Hepatocyte (in vitro differentiated cells): Measurements from ENCODE around the gene ARSI. TPM values are rescaled to one million over a fixed set of nuclear protein-coding genes. Genes with fewer than 3 reads are reported as not detected.

Experiments used
- DNase-seq: peaks from one replicate; pipeline ENCODE4 v3.0.0-alpha.2; 2016; ENCODE audit warnings: low spot score
- H2AFZ ChIP-seq: fragments of 200-600 bp; sonication (generic); 2 replicates; pipeline ENCODE4 v1.6.0; 2016; ENCODE audit warnings: antibody characterized with exemption, mild to moderate bottlenecking
- H3K27ac ChIP-seq: fragments of 200-600 bp; sonication (generic); 2 replicates; pipeline ENCODE4 v1.5.1; 2016; ENCODE audit warnings: mild to moderate bottlenecking
- H3K27me3 ChIP-seq: fragments of 200-600 bp; sonication (generic); 2 replicates; pipeline ENCODE4 v1.6.1; 2016
- H3K36me3 ChIP-seq: fragments of 200-600 bp; sonication (generic); replicated peaks from 2 replicates; pipeline ENCODE4 v1.5.1; 2016; ENCODE audit warnings: low read depth; ENCODE audit not compliant: insufficient read depth
- H3K4me1 ChIP-seq: fragments of 200-600 bp; sonication (generic); 2 replicates; pipeline ENCODE4 v1.5.1; 2016; ENCODE audit warnings: mild to moderate bottlenecking, moderate library complexity; ENCODE audit not compliant: insufficient read depth
- H3K4me2 ChIP-seq: fragments of 200-600 bp; sonication (generic); 2 replicates; pipeline ENCODE4 v1.6.0; 2016
- H3K4me3 ChIP-seq: fragments of 200-600 bp; sonication (generic); 2 replicates; pipeline ENCODE4 v1.5.1; 2016; ENCODE audit warnings: mild to moderate bottlenecking
- H3K79me2 ChIP-seq: fragments of 200-600 bp; sonication (generic); 2 replicates; pipeline ENCODE4 v1.6.0; 2017; ENCODE audit warnings: mild to moderate bottlenecking
- H3K9me2 ChIP-seq: fragments of 200-600 bp; sonication (generic); replicated peaks from 2 replicates; pipeline ENCODE4 v1.6.0; 2017; ENCODE audit warnings: mild to moderate bottlenecking; ENCODE audit not compliant: insufficient read depth
- H3K9me3 ChIP-seq: fragments of 200-600 bp; sonication (generic); 2 replicates; pipeline ENCODE4 v1.5.1; 2016; ENCODE audit warnings: low read depth, mild to moderate bottlenecking
- H4K20me1 ChIP-seq: fragments of 200-600 bp; sonication (generic); 2 replicates; pipeline ENCODE4 v1.6.0; 2016; ENCODE audit warnings: mild to moderate bottlenecking; ENCODE audit not compliant: insufficient read depth, poor library complexity, severe bottlenecking
- CTCF ChIP-seq: fragments of 200-600 bp; sonication (generic); IDR thresholded peaks from 2 replicates; pipeline ENCODE4 v1.5.1; 2016; ENCODE audit warnings: antibody characterized with exemption, mild to moderate bottlenecking; ENCODE audit not compliant: poor library complexity
- EZH2 ChIP-seq: fragments of 200-600 bp; sonication (generic); IDR thresholded peaks from 2 replicates; pipeline ENCODE4 v1.6.1; 2016; ENCODE audit warnings: antibody characterized with exemption, mild to moderate bottlenecking, borderline replicate concordance
- EZH2phosphoT487 ChIP-seq: fragments of 200-600 bp; sonication (generic); IDR thresholded peaks from one replicate; pipeline ENCODE4 v1.6.1; 2018; ENCODE audit warnings: antibody characterized with exemption, mild to moderate bottlenecking, low read depth, moderate library complexity; ENCODE audit not compliant: unreplicated experiment, severe bottlenecking
- WGBS: methylation state at CpG from one replicate; pipeline ENCODE4 v1.1.6; 2016; ENCODE audit warnings: low lambda C conversion rate; ENCODE audit errors: missing lambda C conversion rate; 5-methylcytosine and 5-hydroxymethylcytosine counted together
- polyA plus RNA-seq: library from polyadenylated mRNA; unstranded; fragments of >200 nt; fragmentation: Nextera tagmentation; extraction: Ambion mirVana; gene quantifications from 2 replicates; pipeline ENCODE4 v1.2.1, GENCODE V29; 2016
- total RNA-seq: library from RNA; depleted of rRNA; stranded (reverse); fragments of >200 nt; gene quantifications from 2 replicates; pipeline ENCODE4 v1.2.3, GENCODE V29; 2014

The ARSI gene
- total and polyA plus RNA-seq, 2 experiments from 2014 or later, result 27.1 to 27.9 TPM

GRCh38 chr5:150254363-150254762, 48.3 kb downstream of the ARSI start:
- H2AFZ ChIP-seq, result no peak overlapping the region
- H3K4me3 ChIP-seq, result no peak overlapping the region
- no peaks in the 10 kb centered on the region for H3K79me2 ChIP-seq
- no peaks in the 10 kb centered on the region for H3K9me2 ChIP-seq
- no peak overlapping the region for H3K4me2 ChIP-seq
- WGBS, result 80% methylated on average over 7 of the region's 7 CpGs
- H3K4me1 ChIP-seq, result peaks cover 7% of the 10 kb centered on the region
- H3K27ac ChIP-seq, result peak overlapping the region; percentile 19
- no peak for TF ChIP-seq CTCF
- TF ChIP-seq EZH2phosphoT487, result no peak
- TF ChIP-seq EZH2, result no peak
- H3K36me3 ChIP-seq, result no peaks in the 10 kb centered on the region
- no peak for DNase-seq
- H4K20me1 ChIP-seq, result no peaks in the 10 kb centered on the region
- H3K27me3 ChIP-seq, result no peaks in the 10 kb centered on the region
- no peaks in the 10 kb centered on the region for H3K9me3 ChIP-seq

DNA sequence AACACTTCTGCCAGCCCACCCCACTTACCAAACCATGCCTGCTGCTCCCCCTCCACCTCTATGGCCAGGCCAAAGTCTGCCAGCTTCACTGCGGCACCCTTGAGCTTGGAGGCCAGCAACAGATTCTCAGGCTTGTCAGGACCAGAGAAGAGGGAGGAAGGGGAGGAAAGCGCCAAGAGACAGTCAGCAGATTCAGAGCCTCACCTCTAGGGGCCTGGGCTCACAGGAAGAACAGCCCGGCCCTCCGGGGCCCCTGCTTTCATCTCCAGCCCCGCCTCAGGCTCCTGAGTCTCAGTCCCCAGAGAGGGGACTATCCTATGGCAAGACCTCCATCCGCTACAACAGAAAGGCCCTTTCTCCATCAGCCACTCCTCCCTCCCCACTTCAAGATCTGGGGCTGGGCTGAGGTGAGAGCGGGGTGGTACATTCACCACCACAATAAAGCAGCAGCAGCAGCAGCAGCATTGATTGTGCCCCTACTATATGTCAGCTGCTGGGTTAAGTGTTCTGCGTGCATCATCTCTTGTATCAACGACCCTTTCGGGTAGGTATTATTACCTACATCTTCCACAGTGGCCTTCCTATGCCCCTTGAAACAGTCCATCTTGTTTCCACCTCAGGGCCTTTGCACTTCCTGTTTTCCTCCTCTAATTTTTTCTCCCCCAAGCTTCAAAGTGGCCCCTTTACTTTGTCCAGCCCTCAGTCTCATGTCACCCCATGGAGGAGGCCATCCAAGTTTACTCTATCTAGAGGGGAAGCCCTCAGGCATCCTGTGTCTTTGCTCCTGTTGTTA, 49.1 kb downstream of the ARSI start:
- H2AFZ ChIP-seq, result no peak overlapping the region
- no peaks in the 10 kb centered on the region for H4K20me1 ChIP-seq
- H3K79me2 ChIP-seq, result no peaks in the 10 kb centered on the region
- no peaks in the 10 kb centered on the region for H3K9me2 ChIP-seq
- H3K36me3 ChIP-seq, result no peaks in the 10 kb centered on the region
- 80% methylated on average over 10 of the region's 10 CpGs for WGBS
- H3K27me3 ChIP-seq, result no peaks in the 10 kb centered on the region
- peak overlapping the region; percentile 19 for H3K27ac ChIP-seq
- no peak overlapping the region for H3K4me3 ChIP-seq
- TF ChIP-seq EZH2phosphoT487, result no peak
- H3K9me3 ChIP-seq, result no peaks in the 10 kb centered on the region
- H3K4me1 ChIP-seq, result peaks cover 7% of the 10 kb centered on the region
- no peak overlapping the region for H3K4me2 ChIP-seq
- no peak for DNase-seq

DNA sequence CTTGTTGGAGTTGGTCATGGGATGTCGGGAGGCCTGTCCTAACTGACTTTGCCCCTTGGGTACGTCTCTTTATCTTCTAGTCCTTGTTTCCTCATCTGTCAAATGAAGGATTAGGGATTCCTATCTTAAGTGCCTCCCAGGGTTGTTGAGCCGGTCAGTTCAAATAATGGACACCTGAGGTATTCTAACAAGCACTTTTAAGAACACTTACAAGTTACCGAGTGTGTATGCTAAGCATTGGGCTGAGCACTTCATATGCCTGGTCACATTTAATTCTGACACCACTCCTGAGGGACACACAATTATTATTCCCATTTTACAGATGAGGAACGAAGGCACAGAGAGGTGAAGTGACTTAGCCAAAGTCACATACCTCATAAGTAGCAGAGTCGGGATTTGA, 50.2 kb downstream of the ARSI start:
- Histone ChIP-seq H3K27ac (no peak overlapping the region), H3K4me3 (no peak overlapping the region), H2AFZ (no peak overlapping the region), H3K4me2 (no peak overlapping the region), H3K9me3 (no peaks in the 10 kb centered on the region), H3K36me3 (no peaks in the 10 kb centered on the region), H3K4me1 (peaks cover 7% of the 10 kb centered on the region), H4K20me1 (no peaks in the 10 kb centered on the region), H3K79me2 (no peaks in the 10 kb centered on the region), H3K27me3 (no peaks in the 10 kb centered on the region), H3K9me2 (no peaks in the 10 kb centered on the region)
- WGBS, result 75% methylated on average over 6 of the region's 6 CpGs
- DNase-seq, result no peak
- no peak for TF ChIP-seq EZH2
- TF ChIP-seq CTCF, result no peak
- no peak for TF ChIP-seq EZH2phosphoT487

DNA sequence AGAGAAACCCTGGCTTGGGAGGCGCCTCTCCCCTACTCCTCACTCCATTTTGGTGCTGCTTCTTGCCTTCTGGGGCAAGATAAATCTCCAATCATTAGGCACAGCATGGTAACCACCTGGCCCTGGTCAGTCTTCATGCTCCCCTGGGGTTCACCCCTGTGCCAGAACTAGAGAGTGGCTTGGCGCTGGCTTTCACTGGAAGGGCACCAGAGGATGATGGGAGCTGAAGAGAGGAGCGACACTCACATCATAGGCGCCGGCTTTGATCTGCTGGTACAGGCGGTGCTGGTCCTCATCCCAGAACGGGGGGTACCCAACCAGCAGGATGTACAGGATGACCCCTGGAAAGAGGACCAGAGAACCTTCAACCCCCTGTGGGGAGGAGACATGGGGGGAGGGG, 51.2 kb downstream of the ARSI start:
- Histone ChIP-seq H3K9me3 (no peaks in the 10 kb centered on the region), H4K20me1 (no peaks in the 10 kb centered on the region), H3K9me2 (no peaks in the 10 kb centered on the region), H3K4me1 (peaks cover 7% of the 10 kb centered on the region), H3K4me2 (no peak overlapping the region), H3K27ac (no peak overlapping the region), H3K27me3 (no peaks in the 10 kb centered on the region), H3K4me3 (no peak overlapping the region), H3K36me3 (no peaks in the 10 kb centered on the region), H3K79me2 (no peaks in the 10 kb centered on the region), H2AFZ (no peak overlapping the region)
- WGBS, result 92% methylated on average over 7 of the region's 7 CpGs
- no peak for DNase-seq
- TF ChIP-seq EZH2phosphoT487 (no peak), EZH2 (no peak), CTCF (no peak)
